IPS DF 4.7 (cell line): ENCODE measurements around the gene TIAM1.

Experiments
- DNase-seq: peaks from one replicate; pipeline ENCODE4 v3.0.0-alpha.2; 2013; ENCODE audit warnings: low spot score; ENCODE audit errors: extremely low read depth

Gene TIAM1

DNA sequence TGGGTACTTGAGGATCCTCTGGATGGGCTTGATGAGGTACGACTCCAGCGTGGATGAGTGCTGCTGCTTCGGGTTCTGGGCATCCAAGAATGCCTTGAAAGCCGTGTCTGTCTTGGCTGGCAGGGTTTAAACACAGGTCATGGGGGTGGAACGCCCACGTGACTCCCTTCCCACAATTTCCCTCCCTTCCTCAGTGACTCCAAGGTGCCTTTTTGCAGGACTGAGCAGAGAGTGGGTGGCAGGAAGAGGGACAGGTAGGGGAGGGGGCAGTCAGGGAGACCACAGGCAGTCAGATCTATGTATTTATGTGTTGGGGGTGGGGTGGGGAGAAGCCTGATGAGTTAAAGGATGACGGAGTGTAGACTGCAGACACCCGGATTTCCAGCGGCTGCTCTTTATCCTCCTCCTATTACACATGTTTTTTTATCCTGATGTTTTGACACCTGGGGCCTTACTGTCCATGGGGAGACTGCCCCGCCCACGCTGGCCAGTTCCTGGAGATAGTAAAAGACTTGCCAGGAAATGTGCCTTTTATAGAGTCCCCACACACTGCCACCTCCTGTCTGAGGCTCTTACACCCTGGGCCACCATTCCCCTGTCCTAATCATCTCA, 202.6 kb downstream of the TIAM1 start:
- no peak for DNase-seq

- no peak for DNase-seq
These were observed 203.4 kb downstream of the TIAM1 start for GRCh38 chr21:31140676-31141075.

- no peak for DNase-seq
These were observed 204.0 kb downstream of the TIAM1 start for GRCh38 chr21:31140025-31140424.

- no peak for DNase-seq
These were observed 206.1 kb downstream of the TIAM1 start for GRCh38 chr21:31137960-31138359.

GRCh38 chr21:31136891-31137290, 207.2 kb downstream of the TIAM1 start:
- DNase-seq = no peak

DNA sequence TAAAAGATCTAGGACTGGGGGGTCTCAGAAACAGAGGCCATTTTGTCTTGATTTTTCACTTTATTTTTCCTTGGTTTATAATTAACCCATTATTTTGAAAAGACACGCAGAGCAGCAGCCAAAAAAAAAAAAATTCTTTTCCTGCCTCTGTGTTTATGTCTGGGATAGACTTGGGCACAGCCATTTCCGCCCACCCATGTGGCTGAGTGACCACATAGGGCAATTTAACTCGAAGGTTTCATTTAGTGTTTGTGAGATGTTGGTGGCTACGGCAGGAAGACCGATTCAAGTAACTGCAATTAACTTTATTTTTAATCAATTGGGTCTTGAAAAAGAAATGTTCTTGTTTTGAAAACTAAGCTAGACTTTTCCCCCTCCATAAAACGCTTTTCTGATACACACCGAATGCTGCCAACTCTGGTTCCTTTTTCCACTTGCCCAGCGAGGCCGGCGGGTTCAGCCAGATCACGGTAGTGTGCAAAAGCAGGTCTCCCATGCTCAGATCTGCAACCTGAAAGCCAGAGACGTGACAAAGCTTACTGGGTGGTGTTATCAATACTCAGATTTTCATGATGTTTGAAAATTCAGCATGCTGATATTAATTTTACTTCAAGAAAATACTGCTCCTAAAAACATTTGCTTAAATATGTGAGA, 208.4 kb downstream of the TIAM1 start:
- no peak for DNase-seq

- no peak for DNase-seq
These were observed 210.7 kb downstream of the TIAM1 start for GRCh38 chr21:31133243-31133830.

DNA sequence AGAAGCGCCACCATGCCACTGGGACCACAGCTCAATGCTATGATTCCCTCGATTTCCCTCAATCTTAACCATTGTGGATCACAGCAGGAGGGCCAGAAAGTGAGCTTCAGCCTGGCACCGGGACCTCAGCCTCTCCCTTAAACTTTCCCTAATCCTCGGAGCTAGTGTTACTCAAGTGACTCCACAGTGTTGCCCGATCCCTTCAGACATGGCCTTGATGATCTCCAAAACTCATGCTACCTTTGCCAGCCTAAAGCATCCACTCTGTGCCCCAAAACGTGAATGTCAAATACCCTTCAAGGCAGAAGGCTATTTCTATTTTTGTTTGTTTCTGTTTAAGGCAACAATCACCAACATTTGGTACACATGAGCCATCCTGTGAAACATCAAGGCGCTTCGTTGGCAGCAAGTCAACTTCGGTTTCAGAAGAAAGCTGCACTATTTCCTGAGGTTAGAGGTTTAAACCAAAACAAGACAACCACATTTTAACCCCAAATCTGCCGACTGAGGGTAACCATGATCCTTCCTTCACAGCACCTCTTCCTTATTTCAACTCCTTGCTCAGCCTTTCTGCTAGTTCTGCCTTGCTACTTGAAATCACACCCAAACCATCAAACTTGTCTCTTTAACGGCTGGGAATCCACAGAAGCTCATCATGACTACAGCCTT, 211.4 kb downstream of the TIAM1 start:
- DNase-seq = no peak

GRCh38 chr21:31130821-31131220, 213.2 kb downstream of the TIAM1 start:
- DNase-seq = no peak

- no peak for DNase-seq
These were observed 215.8 kb downstream of the TIAM1 start for GRCh38 chr21:31128234-31128633.

DNA sequence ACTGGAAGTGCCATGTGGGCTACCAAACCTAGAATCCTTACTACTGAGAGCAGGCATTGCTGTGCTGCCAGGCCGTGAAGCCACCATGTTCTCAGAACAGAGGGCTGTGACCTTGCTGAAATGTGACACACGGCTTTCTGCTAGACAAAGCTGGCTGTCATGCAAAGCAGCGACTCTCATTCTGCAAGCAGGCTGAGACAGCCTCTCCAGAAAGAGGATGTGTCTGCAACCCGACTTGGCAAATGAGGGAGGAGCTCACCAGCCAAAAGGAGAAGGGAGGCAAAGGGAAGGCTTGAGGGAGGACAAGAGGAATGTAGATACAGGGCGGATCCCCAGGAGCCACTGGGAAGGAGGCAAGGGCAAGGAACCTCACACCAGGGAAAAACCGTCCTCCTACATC, 220.1 kb downstream of the TIAM1 start:
- no peak for DNase-seq

DNA sequence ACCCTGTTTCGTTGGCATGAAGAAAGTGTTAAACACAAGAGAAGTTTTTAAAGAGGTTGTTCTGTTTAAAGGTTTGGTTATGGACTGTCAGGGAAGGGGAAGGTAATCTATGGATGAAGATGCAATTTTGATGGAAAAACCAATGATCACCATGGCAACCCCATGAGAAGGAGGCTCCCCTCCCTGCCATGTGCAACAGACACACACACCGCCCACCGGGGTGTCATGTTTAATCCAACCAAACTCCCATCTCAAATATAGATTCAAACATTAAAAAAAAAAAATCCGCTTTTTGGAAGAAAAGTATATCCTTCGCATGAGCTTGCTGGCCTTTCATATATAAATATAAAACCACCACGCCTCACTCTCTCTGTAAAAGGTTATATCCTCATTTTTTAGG, 224.9 kb downstream of the TIAM1 start:
- DNase-seq = no peak

- DNase-seq = no peak
These were observed 226.7 kb downstream of the TIAM1 start for GRCh38 chr21:31117128-31117916.

DNA sequence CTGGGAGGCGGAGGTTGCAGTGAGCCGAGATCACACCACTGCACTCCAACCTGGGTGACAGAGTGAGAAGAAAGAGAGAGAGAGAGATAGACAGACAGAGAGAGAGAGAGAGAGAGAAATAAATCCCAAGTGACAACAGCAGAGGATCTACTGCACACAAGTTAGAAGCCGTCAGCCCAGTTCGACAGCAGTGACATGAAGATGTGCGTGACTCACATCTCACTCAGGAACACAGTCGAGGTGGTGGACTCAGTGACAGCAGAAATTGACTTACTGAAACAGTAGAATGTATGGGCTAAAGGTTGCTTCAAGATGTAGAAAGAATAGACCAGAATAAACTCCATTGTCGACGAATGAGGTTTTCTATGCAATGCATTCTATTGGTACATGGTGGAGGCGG, 228.8 kb downstream of the TIAM1 start:
- no peak for DNase-seq

GRCh38 chr21:31111093-31111492, 233.0 kb downstream of the TIAM1 start:
- no peak for DNase-seq

GRCh38 chr21:31110430-31110829, 233.6 kb downstream of the TIAM1 start:
- DNase-seq = no peak

GRCh38 chr21:31107871-31108270, 236.2 kb downstream of the TIAM1 start:
- no peak for DNase-seq

DNA sequence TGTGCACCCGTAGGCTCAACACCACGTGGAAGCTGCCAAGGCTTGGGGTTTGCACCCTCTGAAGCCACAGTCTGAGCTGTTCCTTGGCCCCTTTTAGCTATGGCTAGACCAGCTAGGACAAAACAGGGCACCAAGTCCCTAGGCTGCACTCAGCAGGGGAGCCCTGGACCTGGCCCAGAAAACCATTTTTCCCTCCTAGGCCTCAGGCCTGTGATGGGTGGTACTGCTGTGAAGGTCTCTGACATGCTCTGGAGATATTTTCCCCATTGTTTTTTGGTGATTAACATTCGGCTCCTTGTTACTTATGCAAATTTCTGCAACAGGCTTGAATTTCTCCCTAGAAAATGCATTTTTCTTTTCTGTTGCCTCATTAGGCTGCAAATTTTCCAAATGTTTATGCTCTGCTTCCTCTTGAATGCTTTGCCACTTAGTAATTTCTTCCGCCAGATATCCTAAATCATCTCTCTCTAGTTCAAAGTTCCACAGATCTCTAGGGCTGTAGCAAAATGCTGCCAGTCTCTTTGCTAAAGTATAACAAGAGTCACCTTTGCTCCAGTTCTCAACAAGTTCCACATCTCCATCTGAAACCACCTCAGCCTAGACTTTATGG, 236.8 kb downstream of the TIAM1 start:
- no peak for DNase-seq

DNA sequence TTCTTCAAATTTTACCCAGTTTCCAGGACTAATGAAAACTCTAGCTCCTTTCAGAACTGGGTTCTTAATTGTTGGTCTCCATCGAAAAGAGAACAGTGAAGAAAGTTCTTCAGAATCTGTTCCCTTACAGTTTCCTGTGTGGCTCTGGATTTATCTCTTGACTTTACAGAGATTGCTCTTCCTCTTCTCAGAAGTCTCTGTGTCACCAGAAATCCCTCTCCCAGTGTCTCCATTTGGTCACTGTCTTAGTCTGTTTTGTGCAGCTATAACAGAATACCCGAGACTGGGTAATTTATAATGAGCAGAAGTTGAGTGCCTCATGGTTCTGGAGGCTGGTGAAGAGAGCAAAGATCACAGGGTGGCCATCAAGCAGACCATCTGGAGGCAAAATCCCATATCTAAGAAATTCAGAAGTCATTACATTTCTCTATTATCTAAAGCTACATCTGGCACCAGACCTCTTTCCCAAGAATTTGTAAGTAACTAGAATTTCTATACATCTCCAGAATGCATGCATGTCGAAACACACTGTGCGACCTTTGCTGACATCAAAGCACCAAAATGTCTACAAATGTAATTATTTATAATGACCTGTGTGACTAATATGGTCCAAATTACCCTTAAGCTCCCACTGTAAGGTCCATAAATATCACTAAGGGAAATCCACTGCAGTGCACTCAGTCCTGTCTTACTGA, 240.3 kb downstream of the TIAM1 start:
- no peak for DNase-seq

- DNase-seq = no peak
These were observed 240.9 kb downstream of the TIAM1 start for GRCh38 chr21:31103163-31103562.

DNA sequence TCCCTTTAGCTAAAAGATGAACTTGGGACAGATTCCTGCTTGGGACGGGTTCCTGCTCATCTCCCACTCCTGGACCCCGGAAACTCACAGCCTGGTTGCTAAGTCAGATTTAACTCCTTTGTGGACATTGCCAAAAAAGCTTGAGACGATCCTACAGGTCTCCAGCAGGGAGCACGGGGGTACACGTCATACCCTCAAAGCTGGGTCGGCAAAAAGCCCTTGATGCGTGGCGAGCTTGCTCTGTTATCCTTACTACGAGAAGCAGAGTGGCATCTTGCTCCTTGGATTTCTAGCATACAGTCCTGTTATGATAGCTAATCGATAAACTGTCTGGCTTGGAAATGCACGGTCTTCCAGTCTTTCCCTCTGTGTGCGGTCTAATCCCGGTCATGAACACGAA, 244.9 kb downstream of the TIAM1 start:
- DNase-seq = no peak
